ENCODE results near the gene SKOR2. TPM values are rescaled to one million over a fixed set of nuclear protein-coding genes. Genes with fewer than 3 reads are reported as not detected.

The SKOR2 gene
- not detected for total RNA-seq

- FAIRE-seq (no peak), DNase-seq (ENCODE audit: low spot score in 2 of 2) (no peak)
These were observed at the start of gene SKOR2 for GRCh38 chr18:47251289-47252120. SKOR2 (minus strand) TSS chr18:47251660; CDS start chr18:47249183, 2,477 bp downstream.

- FAIRE-seq: no peak
- no peak for DNase-seq (ENCODE audit: low spot score in 2 of 2)
These were observed 45.0 kb upstream of the SKOR2 start for GRCh38 chr18:47296462-47296861.

GRCh38 chr18:47294801-47295200 is 43.3 kb upstream of the SKOR2 start:
- FAIRE-seq (no peak), DNase-seq (ENCODE audit: low spot score in 2 of 2) (no peak)

- FAIRE-seq (no peak), DNase-seq (ENCODE audit: low spot score in 2 of 2) (no peak)
These were observed 37.3 kb upstream of the SKOR2 start for GRCh38 chr18:47288741-47289140.

- FAIRE-seq (no peak), DNase-seq (ENCODE audit: low spot score in 2 of 2) (no peak)
These were observed 36.6 kb upstream of the SKOR2 start for GRCh38 chr18:47287911-47288585.

GRCh38 chr18:47286776-47287410 is 35.4 kb upstream of the SKOR2 start:
- DNase-seq (ENCODE audit: low spot score in 2 of 2) (no peak), FAIRE-seq (no peak)

GRCh38 chr18:47285456-47285855 is 34.0 kb upstream of the SKOR2 start:
- FAIRE-seq (no peak), DNase-seq (ENCODE audit: low spot score in 2 of 2) (no peak)

GRCh38 chr18:47284721-47285395 is 33.4 kb upstream of the SKOR2 start:
- FAIRE-seq: no peak
- DNase-seq (ENCODE audit: low spot score in 2 of 2): no peak

GRCh38 chr18:47283476-47283875 is 32.0 kb upstream of the SKOR2 start:
- DNase-seq (ENCODE audit: low spot score in 2 of 2) (no peak), FAIRE-seq (no peak)

GRCh38 chr18:47280121-47280520 is 28.7 kb upstream of the SKOR2 start:
- FAIRE-seq: no peak
- no peak for DNase-seq (ENCODE audit: low spot score in 2 of 2)

- FAIRE-seq: no peak
- DNase-seq (ENCODE audit: low spot score in 2 of 2): no peak
These were observed 23.5 kb upstream of the SKOR2 start for GRCh38 chr18:47274961-47275360.

- no peak for DNase-seq (ENCODE audit: low spot score in 2 of 2)
- FAIRE-seq: no peak
These were observed 13.7 kb upstream of the SKOR2 start for GRCh38 chr18:47265197-47265596.

- FAIRE-seq (no peak), DNase-seq (ENCODE audit: low spot score in 2 of 2) (no peak)
These were observed 12.8 kb upstream of the SKOR2 start for GRCh38 chr18:47264308-47264700.

- no peak for DNase-seq (ENCODE audit: low spot score in 2 of 2)
- FAIRE-seq: no peak
These were observed 12.2 kb upstream of the SKOR2 start for GRCh38 chr18:47263430-47264307.

GRCh38 chr18:47263150-47263429 is 11.6 kb upstream of the SKOR2 start:
- no peak for FAIRE-seq
- DNase-seq (ENCODE audit: low spot score in 2 of 2): no peak

GRCh38 chr18:47262301-47263149 is 11.1 kb upstream of the SKOR2 start:
- DNase-seq (ENCODE audit: low spot score in 2 of 2) (no peak), FAIRE-seq (no peak)

GRCh38 chr18:47261902-47262300 is 10.4 kb upstream of the SKOR2 start:
- DNase-seq (ENCODE audit: low spot score in 2 of 2) (no peak), FAIRE-seq (no peak)

GRCh38 chr18:47260924-47261701 is 9.7 kb upstream of the SKOR2 start:
- DNase-seq (ENCODE audit: low spot score in 2 of 2) (no peak), FAIRE-seq (no peak)

Data from frontal cortex (tissue), 4 donors.